SK-N-SH (cell line): Measurements from ENCODE around the gene PRMT7.

Source experiments
- CHD2 ChIP-seq: fragments of 150-350 bp; IDR thresholded peaks from 2 replicates; pipeline ENCODE4 v1.6.1; 2018; ENCODE audit warnings: low read length; ENCODE audit not compliant: partially characterized antibody
- CTCF ChIP-seq: fragments of 200-600 bp; sonication (generic); IDR thresholded peaks from 2 replicates; pipeline ENCODE4 v1.6.1; 2017; ENCODE audit warnings: antibody characterized with exemption, mild to moderate bottlenecking, moderate library complexity
- EZH2phosphoT487 ChIP-seq: fragments of 200-600 bp; sonication (generic); IDR thresholded peaks from 2 replicates; pipeline ENCODE4 v1.6.1; 2017; ENCODE audit warnings: low read depth, mixed run types, mild to moderate bottlenecking, antibody characterized with exemption, moderate library complexity, borderline replicate concordance
- GABPA ChIP-seq: IDR thresholded peaks from 2 replicates; pipeline ENCODE4 v1.4.0; 2012; ENCODE audit warnings: low read depth, mild to moderate bottlenecking
- POLR2AphosphoS5 ChIP-seq: IDR thresholded peaks from 2 replicates; pipeline ENCODE4 v1.6.1; 2012; ENCODE audit warnings: low read depth, low read length
- REST ChIP-seq: IDR thresholded peaks from 2 replicates; pipeline ENCODE4 v1.6.1; 2012; ENCODE audit warnings: mild to moderate bottlenecking, low read depth, low read length, moderate library complexity
- SIN3A ChIP-seq: IDR thresholded peaks from 2 replicates; pipeline ENCODE4 v1.6.1; 2012; ENCODE audit warnings: low read depth, mild to moderate bottlenecking, low read length, moderate library complexity, borderline replicate concordance
- TAF1 ChIP-seq: IDR thresholded peaks from 2 replicates; pipeline ENCODE4 v1.6.1; 2012; ENCODE audit warnings: low read depth, mild to moderate bottlenecking, low read length, moderate library complexity, borderline replicate concordance

GRCh38 chr16:68339214-68339613 is 28.4 kb downstream of the PRMT7 start:
- TF ChIP-seq POLR2AphosphoS5 (no peak), CTCF (no peak), REST (no peak), EZH2phosphoT487 (no peak), GABPA (no peak), SIN3A (no peak), CHD2 (no peak), TAF1 (no peak)
